HepG2 (cell line): ENCODE results near the gene HECTD4. TPM values are rescaled to one million over a fixed set of nuclear protein-coding genes. Genes with fewer than 3 reads are reported as not detected.

Experiments used
- ATAC-seq: fragments of 200-7000 bp; cut with Tn5 transposase; 3 replicates; pipeline ENCODE4 v1.9.1; 2020; ENCODE audit warnings: mild to moderate bottlenecking, moderate library complexity
- BruUV-seq: library from RNA; stranded (reverse); fragments of 400-500 nt; replicated peaks from 2 replicates; lab custom pipeline; 2021; lab: Mats Ljungman, UMichigan
- CTCF ChIA-PET: fragments of 300-600 bp; formaldehyde crosslinking; extraction: SDS; loops from one replicate; lab custom pipeline; 2021; ENCODE audit warnings: low total read pairs, inconsistent platforms, low intra/inter-chr PET ratio; lab: Yijun Ruan, JAX
- POLR2A ChIA-PET: fragments of 350-600 bp; sonication (Branson Sonifier 250); formaldehyde crosslinking; loops from one replicate; lab custom pipeline; 2020; ENCODE audit warnings: antibody characterized with exemption, inconsistent platforms; lab: Yijun Ruan, JAX
- DNase-seq: peaks from one replicate; pipeline ENCODE4 v3.0.0-alpha.2; 2015; ENCODE audit warnings: low spot score
- FAIRE-seq: peaks from 3 replicates; lab custom pipeline; 2011; peaks lifted over from hg19 to GRCh38; lab: Jason Lieb, UNC
- H2AFZ ChIP-seq: one replicate; pipeline ENCODE4 v1.6.1; 2011; ENCODE audit warnings: low read length, inconsistent platforms
- H3K27ac ChIP-seq: fragments of 300-600 bp; 3 replicates; pipeline ENCODE4 v1.8.0; 2011; ENCODE audit warnings: mixed run types, mild to moderate bottlenecking, mixed read lengths, low read length, inconsistent platforms; ENCODE audit not compliant: insufficient read depth; ENCODE audit errors: extremely low read length
- H3K27me3 ChIP-seq, 2 experiments: fragments of 200-600 bp in 1 of 2; 2 replicates in 1 of 2; 3 replicates in 1 of 2; pipeline versions ENCODE4 v1.6.0 to v1.8.0; 2011; ENCODE audit warnings: low read length in 2 of 2, mild to moderate bottlenecking in 2 of 2, moderate library complexity in 2 of 2, inconsistent platforms in 1 of 2; ENCODE audit not compliant: insufficient read depth in 2 of 2, control insufficient read depth in 1 of 2
- H3K36me3 ChIP-seq, 2 experiments: fragments of 200-600 bp in 1 of 2; replicated peaks in 1 of 2; 2 replicates in 1 of 2; 3 replicates in 1 of 2; pipeline versions ENCODE4 v1.5.1 to v1.8.0; 2011; ENCODE audit warnings: low read length in 2 of 2, inconsistent platforms in 1 of 2; ENCODE audit not compliant: insufficient read depth in 2 of 2, control insufficient read depth in 1 of 2
- H3K4me1 ChIP-seq: 2 replicates; pipeline ENCODE4 v1.5.1; 2012; ENCODE audit warnings: low read length, inconsistent platforms; ENCODE audit not compliant: insufficient read depth
- H3K4me2 ChIP-seq: 2 replicates; pipeline ENCODE4 v1.6.0; 2011; ENCODE audit warnings: low read depth, low read length, inconsistent platforms
- H3K4me3 ChIP-seq, 3 experiments: fragments of 200-600 bp in 1 of 3; sonication (generic), shearing (Covaris generic) in 1 of 3; replicated peaks in 1 of 3; 2 replicates each; pipeline ENCODE4 v1.5.1; 2011 to 2016; ENCODE audit warnings: low read length in 3 of 3, inconsistent platforms in 2 of 3, low read depth in 2 of 3, mild to moderate bottlenecking in 2 of 3, control low read depth in 1 of 3, mixed read lengths in 1 of 3; ENCODE audit not compliant: insufficient read depth in 1 of 3
- H3K79me2 ChIP-seq: one replicate; pipeline ENCODE4 v1.6.1; 2011; ENCODE audit warnings: low read length, inconsistent platforms; ENCODE audit not compliant: insufficient read depth
- H3K9ac ChIP-seq: 2 replicates; pipeline ENCODE4 v1.6.0; 2011; ENCODE audit warnings: mild to moderate bottlenecking, low read depth, low read length, inconsistent platforms; ENCODE audit not compliant: insufficient read depth
- H3K9me3 ChIP-seq: 2 replicates; pipeline ENCODE4 v1.5.1; 2012; ENCODE audit warnings: mild to moderate bottlenecking, low read length
- H4K20me1 ChIP-seq: 2 replicates; pipeline ENCODE4 v1.6.0; 2011; ENCODE audit warnings: inconsistent platforms, mild to moderate bottlenecking, low read length, moderate library complexity; ENCODE audit not compliant: insufficient read depth
- ATF1 ChIP-seq: IDR thresholded peaks from 2 replicates; pipeline ENCODE4 v1.6.1; 2016; ENCODE audit warnings: mild to moderate bottlenecking, control low read depth
- IKZF4 ChIP-seq: sonication (generic); formaldehyde crosslinking; IDR thresholded peaks from 2 replicates; pipeline ENCODE4 v1.5.1; 2020; ENCODE audit warnings: borderline replicate concordance, mild to moderate bottlenecking, low read depth, missing genetic modification reagents; ENCODE audit errors: not compliant biosample characterization
- MED1 ChIP-seq: sonication (generic); formaldehyde crosslinking; IDR thresholded peaks from 2 replicates; pipeline ENCODE4 v1.4.0; 2020; ENCODE audit warnings: missing genetic modification reagents
- MED13 ChIP-seq: sonication (generic); formaldehyde crosslinking; IDR thresholded peaks from 2 replicates; pipeline ENCODE4 v1.5.0; 2020; ENCODE audit warnings: missing genetic modification reagents
- NRL ChIP-seq: sonication (generic); formaldehyde crosslinking; IDR thresholded peaks from 2 replicates; pipeline ENCODE4 v1.5.0; 2020; ENCODE audit warnings: missing genetic modification reagents, mild to moderate bottlenecking, moderate library complexity, borderline replicate concordance
- RAD21 ChIP-seq: fragments of 450-650 bp; formaldehyde crosslinking; IDR thresholded peaks from 2 replicates; pipeline ENCODE4 v1.5.0; 2020; ENCODE audit warnings: mild to moderate bottlenecking
- TCF12 ChIP-seq, 2 experiments: fragments of 450-650 bp in 1 of 2; sonication (generic) in 1 of 2; formaldehyde crosslinking in 1 of 2; IDR thresholded peaks; 2 replicates each; pipeline versions ENCODE4 v1.6.1 to v1.8.0; 2017 to 2022; ENCODE audit warnings: antibody characterized with exemption in 1 of 2, mild to moderate bottlenecking in 1 of 2, missing genetic modification reagents in 1 of 2, moderate library complexity in 1 of 2
- ZFX ChIP-seq: sonication (generic); formaldehyde crosslinking; IDR thresholded peaks from 2 replicates; pipeline ENCODE4 v1.4.0; 2020; ENCODE audit warnings: mild to moderate bottlenecking, low read depth, missing genetic modification reagents, moderate library complexity
- ZNF17 ChIP-seq: sonication (generic); formaldehyde crosslinking; IDR thresholded peaks from 2 replicates; pipeline ENCODE4 v1.5.0; 2020; ENCODE audit warnings: mild to moderate bottlenecking, missing genetic modification reagents
- ZNF34 ChIP-seq: sonication (generic); formaldehyde crosslinking; IDR thresholded peaks from 2 replicates; pipeline ENCODE4 v1.4.0; 2020; ENCODE audit warnings: mild to moderate bottlenecking, missing genetic modification reagents, borderline replicate concordance
- ZNF44 ChIP-seq: sonication (generic); formaldehyde crosslinking; IDR thresholded peaks from 2 replicates; pipeline ENCODE4 v1.5.1; 2020; ENCODE audit warnings: mild to moderate bottlenecking, missing genetic modification reagents
- ZNF550 ChIP-seq: sonication (generic); formaldehyde crosslinking; IDR thresholded peaks from 2 replicates; pipeline ENCODE4 v1.4.0; 2020; ENCODE audit warnings: mild to moderate bottlenecking, missing genetic modification reagents, borderline replicate concordance
- WGBS: methylation state at CpG from one replicate; pipeline ENCODE4 v1.1.6; 2017; ENCODE audit warnings: low lambda C conversion rate; 5-methylcytosine and 5-hydroxymethylcytosine counted together
- in situ Hi-C: cut with HindIII; loops from 2 replicates; pipeline ENCODE4 v1.10.0; 2017; ENCODE audit warnings: low pct_unique_long_range_greater_than_20kb; ENCODE audit not compliant: extremely low pct_ligation_motif_present
- intact Hi-C: fragments of 100-400 bp; cut with micrococcal nuclease; formaldehyde crosslinking; loops from one replicate; pipeline ENCODE4 v1.10.0; 2022; ENCODE audit not compliant: unreplicated experiment
- polyA plus RNA-seq, 8 experiments: library from polyadenylated mRNA; depleted of rRNA in 3 of 8; stranded (reverse) in 7 of 8; unstranded in 1 of 8; fragments of >200 nt; fragmentation: Illumina TruSeq in 4 of 8; extraction: Trizol in 4 of 8; gene quantifications; 2 replicates each; pipeline versions ENCODE4 v1.2.1 to v1.2.3, GENCODE V29; 2011 to 2016; ENCODE audit warnings: low read depth in 4 of 8, missing spikeins in 1 of 8, mixed read lengths in 1 of 8; ENCODE audit not compliant: insufficient read depth in 1 of 8
- total RNA-seq, 5 experiments: library from RNA; depleted of rRNA; stranded (reverse); fragments of >200 nt; fragmentation: Illumina TruSeq; extraction: Trizol; gene quantifications; 2 replicates each; pipeline ENCODE4 v1.2.3, GENCODE V29; 2016; ENCODE audit warnings: low read depth in 1 of 5
- TF ChIP-seq, protein P1 (sequence below): sonication (generic); formaldehyde crosslinking; IDR thresholded peaks from 2 replicates; pipeline ENCODE4 v1.5.1; 2020; ENCODE audit warnings: mild to moderate bottlenecking, missing genetic modification reagents, borderline replicate concordance
- TF ChIP-seq, protein P2 (sequence below): sonication (generic); formaldehyde crosslinking; IDR thresholded peaks from 2 replicates; pipeline ENCODE4 v1.5.1; 2020; ENCODE audit warnings: missing genetic modification reagents, mild to moderate bottlenecking, borderline replicate concordance
- TF ChIP-seq, protein P3 (sequence below): sonication (generic); formaldehyde crosslinking; IDR thresholded peaks from 2 replicates; pipeline ENCODE4 v1.5.0; 2020; ENCODE audit warnings: missing genetic modification reagents, mild to moderate bottlenecking, borderline replicate concordance

HECTD4 gene
- total and polyA plus RNA-seq, 2 of the 13 experiments (the other 11 are each of a cell fraction or from before 2014, with no cell fraction given) = 9.0 to 11.4 TPM

DNA sequence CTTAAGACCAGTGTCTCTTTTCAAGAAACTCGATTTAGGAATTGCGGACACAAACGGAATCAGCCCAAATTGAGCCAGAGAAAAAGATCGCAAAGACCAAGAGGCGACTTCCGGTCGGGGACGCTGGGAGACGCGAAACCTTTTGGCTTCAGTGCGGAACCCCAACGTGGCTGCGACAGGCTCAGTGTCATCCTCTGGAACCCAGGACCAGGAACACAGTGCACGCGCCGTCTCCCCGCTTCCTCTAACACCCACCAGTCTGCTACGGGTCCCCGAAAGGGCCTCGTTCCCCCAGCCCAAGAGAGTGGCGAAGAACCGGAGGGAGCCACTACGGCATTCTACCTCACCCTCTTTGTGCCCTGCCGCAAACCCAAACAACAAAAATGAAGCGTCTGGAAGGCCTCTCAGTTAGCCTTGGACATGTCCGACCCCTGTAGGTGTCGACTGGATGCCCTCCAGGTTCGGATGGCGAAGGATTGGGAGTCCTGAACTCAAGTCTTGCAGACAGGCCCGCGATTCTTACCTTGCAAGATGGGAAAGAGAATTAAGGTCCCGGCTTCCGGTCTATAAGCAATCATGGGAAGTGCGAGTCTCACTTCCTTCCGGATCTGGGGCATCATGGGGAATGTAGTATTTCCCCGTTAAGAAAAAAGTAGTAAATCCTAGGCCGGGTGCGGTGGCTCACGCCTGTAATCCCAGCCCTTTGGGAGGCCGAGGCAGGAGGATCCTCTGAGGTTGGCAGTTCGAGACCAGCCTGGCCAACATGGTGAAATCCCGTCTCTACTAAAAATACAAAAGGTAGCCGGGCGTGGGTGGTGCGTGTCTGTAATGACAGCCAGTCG is 27.1 kb upstream of the HECTD4 start, which contains the start of gene RPL6:
TSS of gene RPL6 (minus strand) at position 542 of the 842 bp plus-strand sequence. CDS start 949 bp downstream, outside the sequence.
- Histone ChIP-seq H3K79me2 (peaks cover 28% of the 10 kb centered on the region), H2AFZ (no peak within 1 kb of the TSS), H3K9me3 (no peaks in the 10 kb centered on the region), H3K4me2 (peak within 1 kb of the TSS; percentile 70), H3K27ac (peak within 1 kb of the TSS; percentile 94), H3K9ac (peak within 1 kb of the TSS; percentile 96), H3K27me3 (no peaks in the 10 kb centered on the region; a peak in 1 of 5 replicates), H3K4me1 (peaks cover 44% of the 10 kb centered on the region), H3K36me3 (peaks cover 11 to 38% of the 10 kb centered on the region in 2 experiments), H4K20me1 (peaks cover 20% of the 10 kb centered on the region), H3K4me3 (peak within 1 kb of the TSS; percentile 89 to 92 (median 91))
- ChIA-PET POLR2A (no interaction called here), CTCF (no interaction called here)
- DNase-seq (peak; percentile 96), FAIRE-seq (peak; percentile 82), ATAC-seq (peak; percentile 94)
- WGBS = 16% methylated on average over 25 of the region's 46 CpGs
- intact Hi-C loops = no loop called here
- BruUV-seq = TSS peak; percentile 67
- in situ Hi-C loops = no loop called here
- TF ChIP-seq TCF12 (IDR thresholded peaks at IDR 0.05) = no peak
- TF ChIP-seq TCF12 (CRISPR knock-in tag; IDR thresholded peaks at IDR 0.05) = no peak
- TF ChIP-seq MED13 (CRISPR knock-in tag) = no peak
- peak; percentile 2; the same call in 1 of the 2 replicates for TF ChIP-seq MED1
- no peak for TF ChIP-seq RAD21 (CRISPR knock-in tag)
- 0 out of 2 replicates have a peak, but pooled peaks have one; percentile 49 for TF ChIP-seq ZNF34 (CRISPR knock-in tag)
- TF ChIP-seq, protein P1, sequence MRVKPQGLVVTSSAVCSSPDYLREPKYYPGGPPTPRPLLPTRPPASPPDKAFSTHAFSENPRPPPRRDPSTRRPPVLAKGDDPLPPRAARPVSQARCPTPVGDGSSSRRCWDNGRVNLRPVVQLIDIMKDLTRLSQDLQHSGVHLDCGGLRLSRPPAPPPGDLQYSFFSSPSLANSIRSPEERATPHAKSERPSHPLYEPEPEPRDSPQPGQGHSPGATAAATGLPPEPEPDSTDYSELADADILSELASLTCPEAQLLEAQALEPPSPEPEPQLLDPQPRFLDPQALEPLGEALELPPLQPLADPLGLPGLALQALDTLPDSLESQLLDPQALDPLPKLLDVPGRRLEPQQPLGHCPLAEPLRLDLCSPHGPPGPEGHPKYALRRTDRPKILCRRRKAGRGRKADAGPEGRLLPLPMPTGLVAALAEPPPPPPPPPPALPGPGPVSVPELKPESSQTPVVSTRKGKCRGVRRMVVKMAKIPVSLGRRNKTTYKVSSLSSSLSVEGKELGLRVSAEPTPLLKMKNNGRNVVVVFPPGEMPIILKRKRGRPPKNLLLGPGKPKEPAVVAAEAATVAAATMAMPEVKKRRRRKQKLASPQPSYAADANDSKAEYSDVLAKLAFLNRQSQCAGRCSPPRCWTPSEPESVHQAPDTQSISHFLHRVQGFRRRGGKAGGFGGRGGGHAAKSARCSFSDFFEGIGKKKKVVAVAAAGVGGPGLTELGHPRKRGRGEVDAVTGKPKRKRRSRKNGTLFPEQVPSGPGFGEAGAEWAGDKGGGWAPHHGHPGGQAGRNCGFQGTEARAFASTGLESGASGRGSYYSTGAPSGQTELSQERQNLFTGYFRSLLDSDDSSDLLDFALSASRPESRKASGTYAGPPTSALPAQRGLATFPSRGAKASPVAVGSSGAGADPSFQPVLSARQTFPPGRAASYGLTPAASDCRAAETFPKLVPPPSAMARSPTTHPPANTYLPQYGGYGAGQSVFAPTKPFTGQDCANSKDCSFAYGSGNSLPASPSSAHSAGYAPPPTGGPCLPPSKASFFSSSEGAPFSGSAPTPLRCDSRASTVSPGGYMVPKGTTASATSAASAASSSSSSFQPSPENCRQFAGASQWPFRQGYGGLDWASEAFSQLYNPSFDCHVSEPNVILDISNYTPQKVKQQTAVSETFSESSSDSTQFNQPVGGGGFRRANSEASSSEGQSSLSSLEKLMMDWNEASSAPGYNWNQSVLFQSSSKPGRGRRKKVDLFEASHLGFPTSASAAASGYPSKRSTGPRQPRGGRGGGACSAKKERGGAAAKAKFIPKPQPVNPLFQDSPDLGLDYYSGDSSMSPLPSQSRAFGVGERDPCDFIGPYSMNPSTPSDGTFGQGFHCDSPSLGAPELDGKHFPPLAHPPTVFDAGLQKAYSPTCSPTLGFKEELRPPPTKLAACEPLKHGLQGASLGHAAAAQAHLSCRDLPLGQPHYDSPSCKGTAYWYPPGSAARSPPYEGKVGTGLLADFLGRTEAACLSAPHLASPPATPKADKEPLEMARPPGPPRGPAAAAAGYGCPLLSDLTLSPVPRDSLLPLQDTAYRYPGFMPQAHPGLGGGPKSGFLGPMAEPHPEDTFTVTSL = no peak; the same call in 1 of the 2 replicates
- TF ChIP-seq ZNF550 (CRISPR knock-in tag) = no peak
- peak; percentile 74; the same call in 1 of the 2 replicates for TF ChIP-seq NRL (CRISPR knock-in tag)
- TF ChIP-seq ATF1 (CRISPR knock-in tag) = no peak
- no peak for TF ChIP-seq ZNF44 (CRISPR knock-in tag)
- no peak for TF ChIP-seq ZNF17 (CRISPR knock-in tag)
- TF ChIP-seq, protein P2, sequence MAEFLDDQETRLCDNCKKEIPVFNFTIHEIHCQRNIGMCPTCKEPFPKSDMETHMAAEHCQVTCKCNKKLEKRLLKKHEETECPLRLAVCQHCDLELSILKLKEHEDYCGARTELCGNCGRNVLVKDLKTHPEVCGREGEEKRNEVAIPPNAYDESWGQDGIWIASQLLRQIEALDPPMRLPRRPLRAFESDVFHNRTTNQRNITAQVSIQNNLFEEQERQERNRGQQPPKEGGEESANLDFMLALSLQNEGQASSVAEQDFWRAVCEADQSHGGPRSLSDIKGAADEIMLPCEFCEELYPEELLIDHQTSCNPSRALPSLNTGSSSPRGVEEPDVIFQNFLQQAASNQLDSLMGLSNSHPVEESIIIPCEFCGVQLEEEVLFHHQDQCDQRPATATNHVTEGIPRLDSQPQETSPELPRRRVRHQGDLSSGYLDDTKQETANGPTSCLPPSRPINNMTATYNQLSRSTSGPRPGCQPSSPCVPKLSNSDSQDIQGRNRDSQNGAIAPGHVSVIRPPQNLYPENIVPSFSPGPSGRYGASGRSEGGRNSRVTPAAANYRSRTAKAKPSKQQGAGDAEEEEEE (CRISPR knock-in tag) = no peak
- no peak for TF ChIP-seq IKZF4 (CRISPR knock-in tag)
- TF ChIP-seq, protein P3, sequence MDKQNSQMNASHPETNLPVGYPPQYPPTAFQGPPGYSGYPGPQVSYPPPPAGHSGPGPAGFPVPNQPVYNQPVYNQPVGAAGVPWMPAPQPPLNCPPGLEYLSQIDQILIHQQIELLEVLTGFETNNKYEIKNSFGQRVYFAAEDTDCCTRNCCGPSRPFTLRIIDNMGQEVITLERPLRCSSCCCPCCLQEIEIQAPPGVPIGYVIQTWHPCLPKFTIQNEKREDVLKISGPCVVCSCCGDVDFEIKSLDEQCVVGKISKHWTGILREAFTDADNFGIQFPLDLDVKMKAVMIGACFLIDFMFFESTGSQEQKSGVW (CRISPR knock-in tag) = no peak
- TF ChIP-seq ZFX (CRISPR knock-in tag) = peak; percentile 92
